Panc1 (cell line): Measurements from ENCODE around the gene AHCYL1. TPM values are rescaled to one million over a fixed set of nuclear protein-coding genes. Genes with fewer than 3 reads are reported as not detected.

Experiments used
- ATAC-seq: fragments of 200-7000 bp; cut with Tn5 transposase; 2 replicates; pipeline ENCODE4 v1.9.1; 2020; ENCODE audit warnings: mild to moderate bottlenecking, moderate library complexity
- BruUV-seq: library from RNA; stranded (reverse); fragments of 400-500 nt; replicated peaks from 2 replicates; lab custom pipeline; 2021; lab: Mats Ljungman, UMichigan
- CTCF ChIA-PET: fragments of 300-600 bp; sonication (Branson Sonifier 250); formaldehyde crosslinking; loops from one replicate; lab custom pipeline; 2022; ENCODE audit warnings: antibody characterized with exemption; lab: Charles Lee
- POLR2A ChIA-PET: fragments of 300-600 bp; sonication (Branson Sonifier 250); formaldehyde crosslinking; loops from one replicate; lab custom pipeline; 2022; ENCODE audit warnings: antibody characterized with exemption; lab: Charles Lee
- DNase-seq: peaks from one replicate; pipeline ENCODE4 v3.0.0-alpha.2; 2010; ENCODE audit warnings: low read depth, low spot score
- H3K27ac ChIP-seq: 2 replicates; pipeline ENCODE4 v1.5.1; 2011; ENCODE audit warnings: mild to moderate bottlenecking, low read length, inconsistent platforms
- H3K27me3 ChIP-seq: fragments of 200-500 bp; sonication (Bioruptor generic); 2 replicates; pipeline ENCODE4 v1.6.0; 2014; ENCODE audit warnings: low read length, inconsistent platforms; ENCODE audit not compliant: control insufficient read depth, insufficient read depth
- H3K36me3 ChIP-seq: fragments of 200-500 bp; sonication (Bioruptor generic); 2 replicates; pipeline ENCODE4 v1.5.1; 2014; ENCODE audit warnings: inconsistent platforms, mild to moderate bottlenecking, low read length, moderate library complexity; ENCODE audit not compliant: control insufficient read depth, insufficient read depth
- H3K4me1 ChIP-seq: 2 replicates; pipeline ENCODE4 v1.5.1; 2011; ENCODE audit warnings: inconsistent platforms, mild to moderate bottlenecking, low read length, moderate library complexity; ENCODE audit not compliant: control insufficient read depth, insufficient read depth
- H3K4me3 ChIP-seq, 2 experiments: 2 replicates each; pipeline ENCODE4 v1.5.1; 2011 to 2012; ENCODE audit warnings: low read depth in 2 of 2, low read length in 2 of 2, mild to moderate bottlenecking in 2 of 2, inconsistent platforms in 1 of 2, moderate library complexity in 1 of 2
- H3K9me3 ChIP-seq: fragments of 200-500 bp; sonication (Bioruptor generic); 2 replicates; pipeline ENCODE4 v1.5.1; 2014; ENCODE audit warnings: low read depth, mild to moderate bottlenecking, inconsistent platforms, low read length, moderate library complexity; ENCODE audit not compliant: control insufficient read depth, insufficient read depth
- CTCF ChIP-seq: fragments of 450-650 bp; IDR thresholded peaks from 2 replicates; pipeline ENCODE4 v1.5.1; 2017; ENCODE audit warnings: mild to moderate bottlenecking
- POLR2AphosphoS5 ChIP-seq: IDR thresholded peaks from 2 replicates; pipeline ENCODE4 v1.6.1; 2012; ENCODE audit warnings: mild to moderate bottlenecking, low read depth, low read length, moderate library complexity
- REST ChIP-seq, 2 experiments: IDR thresholded peaks; 2 replicates each; pipeline ENCODE4 v1.6.1; 2011 to 2012; ENCODE audit warnings: low read depth in 2 of 2, control low read depth in 1 of 2, low read length in 1 of 2, mild to moderate bottlenecking in 1 of 2, moderate library complexity in 1 of 2; ENCODE audit not compliant: insufficient read depth in 1 of 2
- SIN3A ChIP-seq: IDR thresholded peaks from 2 replicates; pipeline ENCODE4 v1.6.1; 2012; ENCODE audit warnings: low read depth, mild to moderate bottlenecking, low read length, moderate library complexity, borderline replicate concordance; ENCODE audit not compliant: insufficient read depth
- TCF7L2 ChIP-seq: IDR thresholded peaks from 2 replicates; pipeline ENCODE4 v1.6.1; 2011; ENCODE audit warnings: mild to moderate bottlenecking, low read depth, low read length, inconsistent platforms
- in situ Hi-C: cut with HindIII; loops from 2 replicates; pipeline ENCODE4 v1.10.0; 2016; ENCODE audit warnings: low sequenced_read_pairs, low pct_unique_long_range_greater_than_20kb
- intact Hi-C: fragments of 100-400 bp; cut with micrococcal nuclease; formaldehyde crosslinking; loops from one replicate; pipeline ENCODE4 v1.10.0; 2022; ENCODE audit not compliant: unreplicated experiment
- total RNA-seq: library from RNA; stranded (reverse); gene quantifications from one replicate; pipeline ENCODE4 v1.2.1, GENCODE V29; 2021; ENCODE audit not compliant: unreplicated experiment

The AHCYL1 gene
- total RNA-seq, 1 experiment from 2014 or later: 174 TPM

GRCh38 chr1:110067479-110067892 is 82.9 kb downstream of the AHCYL1 start:
- H3K36me3 ChIP-seq: no peaks in the 10 kb centered on the region
- H3K27ac ChIP-seq: no peak overlapping the region
- ATAC-seq: no peak; the same call in 1 of the 2 replicates
- TF ChIP-seq CTCF (no peak), POLR2AphosphoS5 (no peak), SIN3A (no peak), REST (IDR thresholded peaks at IDR 0.05; ENCODE audit: insufficient read depth in 1 of 2, low read depth in 2 of 2, low read length in 1 of 2) (no peak), TCF7L2 (no peak)
- H3K27me3 ChIP-seq: no peaks in the 10 kb centered on the region
- in situ Hi-C loops (no loop called here), intact Hi-C loops (no loop called here)
- H3K4me3 ChIP-seq: no peak overlapping the region
- ChIA-PET CTCF (no interaction called here), POLR2A (no interaction called here)
- no peak for DNase-seq
- H3K4me1 ChIP-seq: no peaks in the 10 kb centered on the region
- no peaks in the 10 kb centered on the region for H3K9me3 ChIP-seq
- no TSS peak for BruUV-seq

- Histone ChIP-seq H3K4me1 (no peaks in the 10 kb centered on the region), H3K9me3 (no peaks in the 10 kb centered on the region), H3K36me3 (no peaks in the 10 kb centered on the region), H3K27me3 (no peaks in the 10 kb centered on the region), H3K4me3 (no peak overlapping the region), H3K27ac (no peak overlapping the region)
- ATAC-seq (no peak), DNase-seq (no peak)
- POLR2A ChIA-PET: no interaction called here
- in situ Hi-C loops (no loop called here), intact Hi-C loops (loop anchor here (1.0 kb wide), 1 partner anchor 20 kb away; no protein-coding TSS in a partner anchor)
- no peak for TF ChIP-seq CTCF
- no peak for TF ChIP-seq POLR2AphosphoS5
- no peak for TF ChIP-seq TCF7L2
- TF ChIP-seq SIN3A: no peak
- TF ChIP-seq REST (IDR thresholded peaks at IDR 0.05; ENCODE audit: insufficient read depth in 1 of 2, low read depth in 2 of 2, low read length in 1 of 2): no peak
- no TSS peak for BruUV-seq
- CTCF ChIA-PET: no interaction called here
Measured at GRCh38 chr1:110067893-110068645, 83.5 kb downstream of the AHCYL1 start.
